NB4 (cell line): ENCODE results near the gene SRSF9.

ENCODE experiments used
- CTCF ChIP-seq: IDR thresholded peaks from one replicate; pipeline ENCODE4 v1.5.1; 2012; ENCODE audit warnings: low read depth, low read length
- MAX ChIP-seq: IDR thresholded peaks from 2 replicates; pipeline ENCODE4 v1.6.1; 2011; ENCODE audit warnings: low read depth, low read length
- POLR2A ChIP-seq: IDR thresholded peaks from 2 replicates; pipeline ENCODE4 v1.6.1; 2011; ENCODE audit warnings: mild to moderate bottlenecking; ENCODE audit not compliant: insufficient read length; ENCODE audit errors: extremely low read depth

- TF ChIP-seq CTCF, result no peak
- TF ChIP-seq POLR2A, result no peak
- no peak for TF ChIP-seq MAX
Observed at GRCh38 chr12:120483621-120484020, 14.1 kb upstream of the SRSF9 start.
